ENCODE results near the gene CD300LF.

DNA sequence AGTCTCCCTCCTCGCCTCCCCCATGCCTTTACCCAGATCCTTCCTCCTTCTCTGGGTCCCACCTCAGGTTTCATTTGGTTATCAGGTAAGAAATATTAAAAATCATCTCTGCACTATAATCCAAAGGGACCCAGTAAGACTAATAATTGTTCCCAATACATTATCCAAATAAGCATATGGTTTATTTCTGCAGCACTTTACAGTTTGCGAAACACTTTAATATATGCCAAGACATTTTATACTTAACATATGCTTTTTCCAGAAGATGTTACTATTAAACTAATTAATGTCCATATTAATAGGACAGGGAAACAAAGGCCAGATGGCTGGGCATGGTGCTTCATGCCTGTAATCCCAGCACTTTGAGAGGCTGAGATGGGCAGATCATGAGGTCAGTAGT lies 33.3 kb downstream of the CD300LF start:
- TF ChIP-seq POLR2A (IDR thresholded peaks at IDR 0.05), result no peak
- TF ChIP-seq, protein P1, sequence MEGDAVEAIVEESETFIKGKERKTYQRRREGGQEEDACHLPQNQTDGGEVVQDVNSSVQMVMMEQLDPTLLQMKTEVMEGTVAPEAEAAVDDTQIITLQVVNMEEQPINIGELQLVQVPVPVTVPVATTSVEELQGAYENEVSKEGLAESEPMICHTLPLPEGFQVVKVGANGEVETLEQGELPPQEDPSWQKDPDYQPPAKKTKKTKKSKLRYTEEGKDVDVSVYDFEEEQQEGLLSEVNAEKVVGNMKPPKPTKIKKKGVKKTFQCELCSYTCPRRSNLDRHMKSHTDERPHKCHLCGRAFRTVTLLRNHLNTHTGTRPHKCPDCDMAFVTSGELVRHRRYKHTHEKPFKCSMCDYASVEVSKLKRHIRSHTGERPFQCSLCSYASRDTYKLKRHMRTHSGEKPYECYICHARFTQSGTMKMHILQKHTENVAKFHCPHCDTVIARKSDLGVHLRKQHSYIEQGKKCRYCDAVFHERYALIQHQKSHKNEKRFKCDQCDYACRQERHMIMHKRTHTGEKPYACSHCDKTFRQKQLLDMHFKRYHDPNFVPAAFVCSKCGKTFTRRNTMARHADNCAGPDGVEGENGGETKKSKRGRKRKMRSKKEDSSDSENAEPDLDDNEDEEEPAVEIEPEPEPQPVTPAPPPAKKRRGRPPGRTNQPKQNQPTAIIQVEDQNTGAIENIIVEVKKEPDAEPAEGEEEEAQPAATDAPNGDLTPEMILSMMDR (IDR thresholded peaks at IDR 0.05), result no peak
